ENCODE measurements around the gene ABCC1. TPM values are rescaled to one million over a fixed set of nuclear protein-coding genes. Genes with fewer than 3 reads are reported as not detected.

Gene ABCC1
- polyA plus RNA-seq, 1 donor from 2014 or later: 3.0 TPM

DNA sequence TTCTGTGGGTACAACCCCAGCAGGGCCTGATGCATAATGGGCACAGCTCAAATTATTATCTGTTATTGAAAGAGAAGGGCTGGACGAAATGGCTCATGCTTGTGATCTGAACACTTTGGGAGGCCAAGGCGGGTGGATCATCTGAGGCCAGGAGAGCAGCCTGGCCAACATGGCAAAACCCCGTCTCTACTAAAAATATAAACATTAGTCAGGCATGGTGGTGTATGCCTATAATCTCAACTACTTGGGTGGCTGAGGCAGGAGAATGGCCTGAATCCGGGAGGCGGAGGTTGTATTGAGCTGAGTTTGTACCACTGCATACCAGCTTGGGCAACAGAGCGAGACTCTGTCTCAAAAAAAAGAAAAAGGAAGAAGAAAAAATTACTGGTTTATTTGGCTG, 100.7 kb downstream of the ABCC1 start:
- no peaks in the 10 kb centered on the region for H3K36me3 ChIP-seq (ENCODE audit: insufficient read depth, low read length)
- no peaks in the 10 kb centered on the region for H4K20me1 ChIP-seq (ENCODE audit: insufficient read depth)
- no peak overlapping the region for H3K4me2 ChIP-seq (ENCODE audit: low read length)
- no peaks in the 10 kb centered on the region for H3K79me2 ChIP-seq (replicated peaks; ENCODE audit: insufficient read depth, low read length)
- H3F3A ChIP-seq (ENCODE audit: insufficient read depth, low read length, poor library complexity, severe bottlenecking): no peaks in the 10 kb centered on the region
- H3K4me3 ChIP-seq (ENCODE audit: low read length): no peak overlapping the region
- H3K27ac ChIP-seq (ENCODE audit: low read length): no peak overlapping the region
- TF ChIP-seq REST (IDR thresholded peaks at IDR 0.05; ENCODE audit: borderline replicate concordance): no peak
- TF ChIP-seq EP300 (conservative IDR thresholded peaks at IDR 0.05; ENCODE audit: poor library complexity, severe bottlenecking): no peak
- no peak for TF ChIP-seq EZH2 (IDR thresholded peaks at IDR 0.05; ENCODE audit: borderline replicate concordance, insufficient read depth, low read length, poor library complexity, severe bottlenecking)
- TF ChIP-seq, protein P1, sequence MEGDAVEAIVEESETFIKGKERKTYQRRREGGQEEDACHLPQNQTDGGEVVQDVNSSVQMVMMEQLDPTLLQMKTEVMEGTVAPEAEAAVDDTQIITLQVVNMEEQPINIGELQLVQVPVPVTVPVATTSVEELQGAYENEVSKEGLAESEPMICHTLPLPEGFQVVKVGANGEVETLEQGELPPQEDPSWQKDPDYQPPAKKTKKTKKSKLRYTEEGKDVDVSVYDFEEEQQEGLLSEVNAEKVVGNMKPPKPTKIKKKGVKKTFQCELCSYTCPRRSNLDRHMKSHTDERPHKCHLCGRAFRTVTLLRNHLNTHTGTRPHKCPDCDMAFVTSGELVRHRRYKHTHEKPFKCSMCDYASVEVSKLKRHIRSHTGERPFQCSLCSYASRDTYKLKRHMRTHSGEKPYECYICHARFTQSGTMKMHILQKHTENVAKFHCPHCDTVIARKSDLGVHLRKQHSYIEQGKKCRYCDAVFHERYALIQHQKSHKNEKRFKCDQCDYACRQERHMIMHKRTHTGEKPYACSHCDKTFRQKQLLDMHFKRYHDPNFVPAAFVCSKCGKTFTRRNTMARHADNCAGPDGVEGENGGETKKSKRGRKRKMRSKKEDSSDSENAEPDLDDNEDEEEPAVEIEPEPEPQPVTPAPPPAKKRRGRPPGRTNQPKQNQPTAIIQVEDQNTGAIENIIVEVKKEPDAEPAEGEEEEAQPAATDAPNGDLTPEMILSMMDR (IDR thresholded peaks at IDR 0.05; ENCODE audit: poor library complexity, severe bottlenecking): no peak
- no peak for TF ChIP-seq POLR2AphosphoS5 (IDR thresholded peaks at IDR 0.05)
- no peak for TF ChIP-seq MXI1 (conservative IDR thresholded peaks at IDR 0.05; ENCODE audit: poor library complexity, severe bottlenecking)
- no peak for TF ChIP-seq TAF1 (IDR thresholded peaks at IDR 0.05; ENCODE audit: low read depth)
- no peak for TF ChIP-seq SMC3 (conservative IDR thresholded peaks at IDR 0.05; ENCODE audit: poor library complexity)
- H2AFZ ChIP-seq (ENCODE audit: low read depth, low read length): no peak overlapping the region
- no peaks in the 10 kb centered on the region for H3K9me3 ChIP-seq (ENCODE audit: low read length)
- H3K9me2 ChIP-seq (ENCODE audit: insufficient read depth, low read length): no peaks in the 10 kb centered on the region
- H3K9ac ChIP-seq (ENCODE audit: low read length): no peak overlapping the region
- no peaks in the 10 kb centered on the region for H3K27me3 ChIP-seq (ENCODE audit: insufficient read depth, low read depth, low read length)

DNA sequence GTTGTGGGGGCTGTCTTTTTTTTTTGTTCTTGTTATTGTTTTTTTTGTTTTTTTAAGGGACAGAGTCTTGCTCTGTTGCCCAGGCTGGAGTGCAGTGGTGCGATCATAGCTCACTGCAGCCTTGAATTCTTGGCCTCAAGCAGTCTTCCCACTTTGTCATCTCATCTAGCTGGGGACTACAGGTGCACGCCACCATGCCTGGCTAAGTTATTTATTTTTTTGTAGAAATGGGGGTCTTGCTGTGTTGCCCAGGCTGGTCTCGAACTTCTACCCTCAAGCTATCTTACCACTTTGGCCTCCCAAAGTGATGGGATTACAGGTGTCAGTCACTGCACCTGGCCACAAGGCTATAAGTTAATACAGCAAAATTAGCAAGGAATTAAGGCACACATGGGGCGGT, 101.7 kb downstream of the ABCC1 start:
- Histone ChIP-seq H3K4me2 (ENCODE audit: low read length) (no peak overlapping the region), H3F3A (ENCODE audit: insufficient read depth, low read length, poor library complexity, severe bottlenecking) (no peaks in the 10 kb centered on the region), H3K9me3 (ENCODE audit: low read length) (no peaks in the 10 kb centered on the region), H2AFZ (ENCODE audit: low read depth, low read length) (no peak overlapping the region), H4K20me1 (ENCODE audit: insufficient read depth) (no peaks in the 10 kb centered on the region), H3K9me2 (ENCODE audit: insufficient read depth, low read length) (no peaks in the 10 kb centered on the region), H3K79me2 (replicated peaks; ENCODE audit: insufficient read depth, low read length) (no peaks in the 10 kb centered on the region), H3K27ac (ENCODE audit: low read length) (no peak overlapping the region), H3K27me3 (ENCODE audit: insufficient read depth, low read depth, low read length) (no peaks in the 10 kb centered on the region), H3K9ac (ENCODE audit: low read length) (no peak overlapping the region), H3K36me3 (ENCODE audit: insufficient read depth, low read length) (no peaks in the 10 kb centered on the region), H3K4me3 (ENCODE audit: low read length) (no peak overlapping the region)
- TF ChIP-seq REST (IDR thresholded peaks at IDR 0.05; ENCODE audit: borderline replicate concordance): no peak
- no peak for TF ChIP-seq EP300 (conservative IDR thresholded peaks at IDR 0.05; ENCODE audit: poor library complexity, severe bottlenecking)
- TF ChIP-seq RAD21 (conservative IDR thresholded peaks at IDR 0.05): no peak
- TF ChIP-seq SMC3 (conservative IDR thresholded peaks at IDR 0.05; ENCODE audit: poor library complexity): no peak
- no peak for TF ChIP-seq MXI1 (conservative IDR thresholded peaks at IDR 0.05; ENCODE audit: poor library complexity, severe bottlenecking)
- TF ChIP-seq POLR2AphosphoS5 (IDR thresholded peaks at IDR 0.05): no peak
- no peak for TF ChIP-seq TAF1 (IDR thresholded peaks at IDR 0.05; ENCODE audit: low read depth)
- TF ChIP-seq, protein P1 (IDR thresholded peaks at IDR 0.05; ENCODE audit: poor library complexity, severe bottlenecking): no peak
- TF ChIP-seq EZH2 (IDR thresholded peaks at IDR 0.05; ENCODE audit: borderline replicate concordance, insufficient read depth, low read length, poor library complexity, severe bottlenecking): no peak
